ENCODE results near the gene LRRC10B. TPM values are rescaled to one million over a fixed set of nuclear protein-coding genes. Genes with fewer than 3 reads are reported as not detected.

The LRRC10B gene
- total RNA-seq, 1 experiment from 2014 or later: not detected

GRCh38 chr11:61496602-61497400 lies 11.7 kb upstream of the LRRC10B start:
- Mint-ChIP-seq H3K27me3 (ENCODE audit: unreplicated experiment) (no peaks in the 10 kb centered on the region), H3K4me3 (ENCODE audit: low read depth, unreplicated experiment) (no peak overlapping the region), H3K4me1 (ENCODE audit: low read depth, unreplicated experiment) (no peaks in the 10 kb centered on the region), H3K9me3 (ENCODE audit: low read depth, unreplicated experiment) (no peaks in the 10 kb centered on the region), H3K27ac (ENCODE audit: unreplicated experiment) (no peak overlapping the region), H3K36me3 (ENCODE audit: insufficient read depth, unreplicated experiment) (no peaks in the 10 kb centered on the region)
- no TSS peak for BruUV-seq (replicated peaks)
- CTCF ChIA-PET: no interaction called here
- intact Hi-C loops (cut with micrococcal nuclease; ENCODE audit: unreplicated experiment): no loop called here
- no peak for DNase-seq
- no peak for TF ChIP-seq CTCF (IDR thresholded peaks at IDR 0.05; ENCODE audit: unreplicated experiment)

- Mint-ChIP-seq H3K4me3 (ENCODE audit: low read depth, unreplicated experiment) (no peak overlapping the region), H3K36me3 (ENCODE audit: insufficient read depth, unreplicated experiment) (no peaks in the 10 kb centered on the region), H3K27me3 (ENCODE audit: unreplicated experiment) (no peaks in the 10 kb centered on the region), H3K9me3 (ENCODE audit: low read depth, unreplicated experiment) (no peaks in the 10 kb centered on the region), H3K4me1 (ENCODE audit: low read depth, unreplicated experiment) (no peaks in the 10 kb centered on the region), H3K27ac (ENCODE audit: unreplicated experiment) (no peak overlapping the region)
- no peak for DNase-seq
- TF ChIP-seq CTCF (IDR thresholded peaks at IDR 0.05; ENCODE audit: unreplicated experiment): no peak
- CTCF ChIA-PET: no interaction called here
- intact Hi-C loops (cut with micrococcal nuclease; ENCODE audit: unreplicated experiment): no loop called here
- no TSS peak for BruUV-seq (replicated peaks)
Measured at GRCh38 chr11:61497473-61497872, 11.1 kb upstream of the LRRC10B start.

- intact Hi-C loops (cut with micrococcal nuclease; ENCODE audit: unreplicated experiment): no loop called here
- H3K27me3 Mint-ChIP-seq (ENCODE audit: unreplicated experiment): no peaks in the 10 kb centered on the region
- BruUV-seq (replicated peaks): no TSS peak
- no peak for DNase-seq
- no peak overlapping the region for H3K4me3 Mint-ChIP-seq (ENCODE audit: low read depth, unreplicated experiment)
- no peak for TF ChIP-seq CTCF (IDR thresholded peaks at IDR 0.05; ENCODE audit: unreplicated experiment)
- H3K4me1 Mint-ChIP-seq (ENCODE audit: low read depth, unreplicated experiment): no peaks in the 10 kb centered on the region
- H3K9me3 Mint-ChIP-seq (ENCODE audit: low read depth, unreplicated experiment): no peaks in the 10 kb centered on the region
- no peak overlapping the region for H3K27ac Mint-ChIP-seq (ENCODE audit: unreplicated experiment)
- CTCF ChIA-PET: no interaction called here
- H3K36me3 Mint-ChIP-seq (ENCODE audit: insufficient read depth, unreplicated experiment): no peaks in the 10 kb centered on the region
Measured at GRCh38 chr11:61497876-61498275, 10.7 kb upstream of the LRRC10B start.

DNA sequence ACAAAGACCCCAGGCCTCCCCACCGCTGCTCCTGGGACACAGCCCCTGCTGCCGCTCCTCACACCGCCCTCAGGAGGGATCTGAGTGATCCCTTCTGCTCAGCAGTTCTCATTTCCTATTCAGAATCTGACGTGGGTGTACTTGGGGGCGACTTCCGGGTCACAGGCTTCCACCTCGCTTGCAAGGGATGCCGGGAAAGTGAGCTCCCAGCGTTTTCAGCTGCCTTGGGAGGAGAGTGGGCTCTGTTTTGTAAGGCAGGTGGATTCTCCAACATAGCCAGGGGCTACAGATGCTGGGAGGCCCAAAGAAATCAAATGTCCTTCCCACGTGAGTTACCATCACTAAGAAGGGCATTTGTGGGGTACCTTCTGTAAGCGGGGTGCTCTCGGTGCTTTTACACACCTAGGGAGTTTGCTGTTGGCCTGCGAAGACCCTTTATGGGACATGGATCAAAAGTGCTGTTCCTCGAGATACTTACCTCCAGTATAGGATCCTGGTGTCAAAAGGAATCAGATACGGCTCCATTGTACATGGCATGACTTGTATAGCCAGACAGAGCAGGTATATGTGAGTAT lies 9.7 kb upstream of the LRRC10B start:
- CTCF ChIA-PET: interaction anchor here (0.6 to 0.7 kb wide), 2 partner anchors 40 to 242 kb away, joined by 3 to 7 read pairs; no protein-coding TSS in a partner anchor
- intact Hi-C loops (cut with micrococcal nuclease; ENCODE audit: unreplicated experiment): no loop called here
- no peaks in the 10 kb centered on the region for H3K36me3 Mint-ChIP-seq (ENCODE audit: insufficient read depth, unreplicated experiment)
- H3K27me3 Mint-ChIP-seq (ENCODE audit: unreplicated experiment): no peaks in the 10 kb centered on the region
- DNase-seq: no peak
- no peak overlapping the region for H3K27ac Mint-ChIP-seq (ENCODE audit: unreplicated experiment)
- no peaks in the 10 kb centered on the region for H3K9me3 Mint-ChIP-seq (ENCODE audit: low read depth, unreplicated experiment)
- no peak overlapping the region for H3K4me3 Mint-ChIP-seq (ENCODE audit: low read depth, unreplicated experiment)
- H3K4me1 Mint-ChIP-seq (ENCODE audit: low read depth, unreplicated experiment): no peaks in the 10 kb centered on the region
- no peak for TF ChIP-seq CTCF (IDR thresholded peaks at IDR 0.05; ENCODE audit: unreplicated experiment)
- BruUV-seq (replicated peaks): no TSS peak
